K562 (cell line): ENCODE data around the gene LGI4. TPM values are rescaled to one million over a fixed set of nuclear protein-coding genes. Genes with fewer than 3 reads are reported as not detected.

Source experiments
- ADNP ChIP-seq: fragments of 200-800 bp; sonication (Bioruptor generic); IDR thresholded peaks from 2 replicates; pipeline ENCODE4 v1.6.1; 2016; ENCODE audit warnings: missing genetic modification characterization, missing compliant biosample characterization
- BCOR ChIP-seq: fragments of 450-650 bp; IDR thresholded peaks from 2 replicates; pipeline ENCODE4 v1.6.1; 2016
- CBX8 ChIP-seq: fragments of 200-600 bp; sonication (generic); IDR thresholded peaks from 2 replicates; pipeline ENCODE4 v1.6.1; 2012; ENCODE audit warnings: borderline replicate concordance, mixed run types, low read depth, mild to moderate bottlenecking, moderate library complexity, mixed read lengths, low read length, control low read depth, inconsistent platforms; ENCODE audit not compliant: poor library complexity, severe bottlenecking; ENCODE audit errors: extremely low read depth
- DMBX1 ChIP-seq: fragments of 250-450 bp; sonication (Bioruptor Pico); IDR thresholded peaks from 2 replicates; pipeline ENCODE4 v1.8.0; 2022; ENCODE audit warnings: inconsistent platforms, mild to moderate bottlenecking, moderate library complexity, borderline replicate concordance
- ILK ChIP-seq: fragments of 450-650 bp; IDR thresholded peaks from 2 replicates; pipeline ENCODE4 v1.6.1; 2016; ENCODE audit warnings: missing genetic modification characterization, low read depth, mild to moderate bottlenecking, missing compliant biosample characterization, moderate library complexity, borderline replicate concordance
- KLF16 ChIP-seq: IDR thresholded peaks from 2 replicates; pipeline ENCODE4 v1.6.1; 2016; ENCODE audit warnings: antibody characterized with exemption
- KLF6 ChIP-seq: fragments of 250-450 bp; sonication (Bioruptor Pico); IDR thresholded peaks from 2 replicates; pipeline ENCODE4 v1.4.0; 2020; ENCODE audit warnings: mild to moderate bottlenecking, moderate library complexity, borderline replicate concordance
- MYNN ChIP-seq, 2 experiments: sonication (generic); formaldehyde crosslinking in 1 of 2; IDR thresholded peaks; 2 replicates each; pipeline versions ENCODE4 v1.5.0 to v1.6.1; 2016 to 2020; ENCODE audit warnings: antibody characterized with exemption in 1 of 2, missing genetic modification reagents in 1 of 2
- POLR2G ChIP-seq: fragments of 200-400 bp; formaldehyde crosslinking; IDR thresholded peaks from 2 replicates; pipeline ENCODE4 v1.6.1; 2017; ENCODE audit warnings: low read depth, mild to moderate bottlenecking, antibody characterized with exemption, low read length, moderate library complexity
- RBFOX2 ChIP-seq: fragments of 200-400 bp; formaldehyde crosslinking; IDR thresholded peaks from 2 replicates; pipeline ENCODE4 v1.6.1; 2017; ENCODE audit warnings: low read depth, mild to moderate bottlenecking, low read length, moderate library complexity
- SRSF1 ChIP-seq: fragments of 200-400 bp; formaldehyde crosslinking; IDR thresholded peaks from 2 replicates; pipeline ENCODE4 v1.6.1; 2017; ENCODE audit warnings: mild to moderate bottlenecking, low read depth, low read length, moderate library complexity
- TAF9B ChIP-seq: fragments of 450-650 bp; IDR thresholded peaks from 2 replicates; pipeline ENCODE4 v1.6.1; 2018; ENCODE audit warnings: mild to moderate bottlenecking; ENCODE audit not compliant: partially characterized antibody
- ZKSCAN1 ChIP-seq: fragments of 150-350 bp; IDR thresholded peaks from 2 replicates; pipeline ENCODE4 v1.6.1; 2016; ENCODE audit warnings: low read depth, low read length
- ZNF507 ChIP-seq: conservative IDR thresholded peaks from 2 replicates; pipeline ENCODE4 v1.6.1; 2017; ENCODE audit warnings: missing genetic modification characterization, missing compliant biosample characterization
- ZNF766 ChIP-seq: fragments of 200-800 bp; sonication (Bioruptor generic); conservative IDR thresholded peaks from 2 replicates; pipeline ENCODE4 v1.6.1; 2016; ENCODE audit warnings: missing genetic modification characterization, missing compliant biosample characterization
- polyA plus RNA-seq, 8 experiments: library from polyadenylated mRNA; depleted of rRNA in 4 of 8; stranded (reverse) in 5 of 8; unstranded in 3 of 8; fragments of >200 nt; fragmentation: Nextera tagmentation in 2 of 8; fragmentation: Illumina TruSeq in 1 of 8; extraction: Ambion mirVana in 2 of 8; extraction: Trizol in 1 of 8; gene quantifications; 2 replicates each; pipeline versions ENCODE4 v1.2.1 to v1.2.3, GENCODE V29; 2011 to 2014; ENCODE audit warnings: inconsistent platforms in 1 of 8, missing spikeins in 1 of 8
- total RNA-seq, 7 experiments: library from RNA; depleted of rRNA in 6 of 7; stranded (reverse); fragments of >200 nt in 6 of 7; fragmentation: Illumina TruSeq in 2 of 7; extraction: Trizol in 2 of 7; gene quantifications; 2 replicates each; pipeline versions ENCODE4 v1.2.1 to v1.2.3, GENCODE V29; 2011 to 2021; ENCODE audit warnings: low replicate concordance in 1 of 7
- TF ChIP-seq, protein P1 (sequence below): fragments of 200-800 bp; sonication (Bioruptor generic); IDR thresholded peaks from 2 replicates; pipeline ENCODE4 v1.6.1; 2016; ENCODE audit warnings: missing genetic modification characterization, missing compliant biosample characterization
- TF ChIP-seq, protein P2 (sequence below), 3 experiments: fragments of 200-800 bp in 1 of 3; fragments of 250-450 bp in 1 of 3; fragments of 450-650 bp in 1 of 3; sonication (Bioruptor Pico) in 1 of 3; sonication (Bioruptor generic) in 1 of 3; formaldehyde crosslinking in 1 of 3; IDR thresholded peaks; 2 replicates each; pipeline versions ENCODE4 v1.6.1 to v1.8.0; 2016 to 2022; ENCODE audit warnings: mild to moderate bottlenecking in 2 of 3, missing genetic modification characterization in 2 of 3, missing compliant biosample characterization in 1 of 3, moderate library complexity in 1 of 3

LGI4 gene
- total and polyA plus RNA-seq, 9 of the 15 experiments (the other 6 are each of a cell fraction or from before 2014, with no cell fraction given): 0.14 to 0.30 (median 0.24) TPM; not detected in 4

DNA sequence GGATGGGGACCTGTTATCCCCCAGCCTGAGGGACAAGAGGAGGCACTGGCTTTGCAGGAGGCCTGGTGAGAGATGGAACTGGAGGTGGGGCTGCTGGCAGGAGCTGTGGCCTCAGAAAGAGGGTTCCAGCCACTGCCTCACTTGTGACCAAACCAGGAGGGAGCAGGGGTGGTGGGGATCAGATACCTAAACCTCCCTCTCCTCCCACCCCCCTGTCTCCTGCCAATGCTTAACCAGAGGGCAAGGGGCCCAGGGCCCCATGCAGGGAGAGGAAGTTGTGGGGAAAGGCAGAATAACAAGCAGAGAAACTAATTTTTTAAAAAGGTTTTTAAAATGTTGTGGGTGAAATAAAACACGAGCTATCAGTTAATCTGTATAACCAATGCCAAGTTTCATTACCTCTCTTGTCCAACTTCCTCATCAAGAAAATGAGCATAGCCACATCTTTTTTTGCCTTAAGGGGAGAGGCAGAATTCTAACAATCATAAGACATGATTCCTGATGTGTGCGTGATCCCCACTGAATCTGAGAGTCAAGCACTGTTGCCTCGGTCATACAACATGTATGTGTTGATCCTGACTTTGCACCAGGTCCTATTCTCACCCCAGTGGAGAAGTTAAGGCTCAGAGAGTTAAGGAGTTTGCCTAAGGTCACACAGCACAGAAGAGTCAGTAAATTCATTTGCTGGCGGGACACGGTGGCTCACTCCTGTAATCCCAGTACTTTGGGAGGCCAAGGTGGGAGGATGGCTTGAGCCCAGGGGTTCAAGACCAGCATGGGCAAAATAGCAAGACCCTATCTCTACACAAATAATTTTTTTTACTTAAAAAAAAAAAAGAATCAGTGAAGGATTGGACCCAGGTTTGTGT is 32.6 kb upstream of the LGI4 start (continued):
- TF ChIP-seq, protein P1, sequence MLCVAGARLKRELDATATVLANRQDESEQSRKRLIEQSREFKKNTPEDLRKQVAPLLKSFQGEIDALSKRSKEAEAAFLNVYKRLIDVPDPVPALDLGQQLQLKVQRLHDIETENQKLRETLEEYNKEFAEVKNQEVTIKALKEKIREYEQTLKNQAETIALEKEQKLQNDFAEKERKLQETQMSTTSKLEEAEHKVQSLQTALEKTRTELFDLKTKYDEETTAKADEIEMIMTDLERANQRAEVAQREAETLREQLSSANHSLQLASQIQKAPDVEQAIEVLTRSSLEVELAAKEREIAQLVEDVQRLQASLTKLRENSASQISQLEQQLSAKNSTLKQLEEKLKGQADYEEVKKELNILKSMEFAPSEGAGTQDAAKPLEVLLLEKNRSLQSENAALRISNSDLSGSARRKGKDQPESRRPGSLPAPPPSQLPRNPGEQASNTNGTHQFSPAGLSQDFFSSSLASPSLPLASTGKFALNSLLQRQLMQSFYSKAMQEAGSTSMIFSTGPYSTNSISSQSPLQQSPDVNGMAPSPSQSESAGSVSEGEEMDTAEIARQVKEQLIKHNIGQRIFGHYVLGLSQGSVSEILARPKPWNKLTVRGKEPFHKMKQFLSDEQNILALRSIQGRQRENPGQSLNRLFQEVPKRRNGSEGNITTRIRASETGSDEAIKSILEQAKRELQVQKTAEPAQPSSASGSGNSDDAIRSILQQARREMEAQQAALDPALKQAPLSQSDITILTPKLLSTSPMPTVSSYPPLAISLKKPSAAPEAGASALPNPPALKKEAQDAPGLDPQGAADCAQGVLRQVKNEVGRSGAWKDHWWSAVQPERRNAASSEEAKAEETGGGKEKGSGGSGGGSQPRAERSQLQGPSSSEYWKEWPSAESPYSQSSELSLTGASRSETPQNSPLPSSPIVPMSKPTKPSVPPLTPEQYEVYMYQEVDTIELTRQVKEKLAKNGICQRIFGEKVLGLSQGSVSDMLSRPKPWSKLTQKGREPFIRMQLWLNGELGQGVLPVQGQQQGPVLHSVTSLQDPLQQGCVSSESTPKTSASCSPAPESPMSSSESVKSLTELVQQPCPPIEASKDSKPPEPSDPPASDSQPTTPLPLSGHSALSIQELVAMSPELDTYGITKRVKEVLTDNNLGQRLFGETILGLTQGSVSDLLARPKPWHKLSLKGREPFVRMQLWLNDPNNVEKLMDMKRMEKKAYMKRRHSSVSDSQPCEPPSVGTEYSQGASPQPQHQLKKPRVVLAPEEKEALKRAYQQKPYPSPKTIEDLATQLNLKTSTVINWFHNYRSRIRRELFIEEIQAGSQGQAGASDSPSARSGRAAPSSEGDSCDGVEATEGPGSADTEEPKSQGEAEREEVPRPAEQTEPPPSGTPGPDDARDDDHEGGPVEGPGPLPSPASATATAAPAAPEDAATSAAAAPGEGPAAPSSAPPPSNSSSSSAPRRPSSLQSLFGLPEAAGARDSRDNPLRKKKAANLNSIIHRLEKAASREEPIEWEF: no peak
- TF ChIP-seq ZNF507 (tag): no peak
- no peak for TF ChIP-seq ZKSCAN1
- no peak for TF ChIP-seq ILK (tag)
- 0 out of 2 replicates have a peak, but pooled peaks have one; percentile 31 for TF ChIP-seq MYNN (IDR thresholded peaks at IDR 0.05)
- no peak for TF ChIP-seq MYNN (CRISPR knock-in tag; IDR thresholded peaks at IDR 0.05)
- TF ChIP-seq BCOR: peak; percentile 81
- 0 out of 2 replicates have a peak, but pooled peaks have one; percentile 22 for TF ChIP-seq POLR2G
- TF ChIP-seq CBX8: no peak
- TF ChIP-seq ZNF766 (CRISPR knock-in tag): 0 out of 2 replicates have a peak, but pooled peaks have one; percentile 41
- TF ChIP-seq, protein P2, sequence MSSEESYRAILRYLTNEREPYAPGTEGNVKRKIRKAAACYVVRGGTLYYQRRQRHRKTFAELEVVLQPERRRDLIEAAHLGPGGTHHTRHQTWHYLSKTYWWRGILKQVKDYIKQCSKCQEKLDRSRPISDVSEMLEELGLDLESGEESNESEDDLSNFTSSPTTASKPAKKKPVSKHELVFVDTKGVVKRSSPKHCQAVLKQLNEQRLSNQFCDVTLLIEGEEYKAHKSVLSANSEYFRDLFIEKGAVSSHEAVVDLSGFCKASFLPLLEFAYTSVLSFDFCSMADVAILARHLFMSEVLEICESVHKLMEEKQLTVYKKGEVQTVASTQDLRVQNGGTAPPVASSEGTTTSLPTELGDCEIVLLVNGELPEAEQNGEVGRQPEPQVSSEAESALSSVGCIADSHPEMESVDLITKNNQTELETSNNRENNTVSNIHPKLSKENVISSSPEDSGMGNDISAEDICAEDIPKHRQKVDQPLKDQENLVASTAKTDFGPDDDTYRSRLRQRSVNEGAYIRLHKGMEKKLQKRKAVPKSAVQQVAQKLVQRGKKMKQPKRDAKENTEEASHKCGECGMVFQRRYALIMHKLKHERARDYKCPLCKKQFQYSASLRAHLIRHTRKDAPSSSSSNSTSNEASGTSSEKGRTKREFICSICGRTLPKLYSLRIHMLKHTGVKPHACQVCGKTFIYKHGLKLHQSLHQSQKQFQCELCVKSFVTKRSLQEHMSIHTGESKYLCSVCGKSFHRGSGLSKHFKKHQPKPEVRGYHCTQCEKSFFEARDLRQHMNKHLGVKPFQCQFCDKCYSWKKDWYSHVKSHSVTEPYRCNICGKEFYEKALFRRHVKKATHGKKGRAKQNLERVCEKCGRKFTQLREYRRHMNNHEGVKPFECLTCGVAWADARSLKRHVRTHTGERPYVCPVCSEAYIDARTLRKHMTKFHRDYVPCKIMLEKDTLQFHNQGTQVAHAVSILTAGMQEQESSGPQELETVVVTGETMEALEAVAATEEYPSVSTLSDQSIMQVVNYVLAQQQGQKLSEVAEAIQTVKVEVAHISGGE (CRISPR knock-in tag; IDR thresholded peaks at IDR 0.05): peak in 1 of 3 experiments; percentile 53; a peak in 1 of 6 replicates
- TF ChIP-seq DMBX1 (CRISPR knock-in tag): 0 out of 2 replicates have a peak, but pooled peaks have one; percentile 13
- no peak for TF ChIP-seq KLF6 (CRISPR knock-in tag)
- no peak for TF ChIP-seq SRSF1
- TF ChIP-seq KLF16: no peak
- no peak for TF ChIP-seq TAF9B
- 0 out of 2 replicates have a peak, but pooled peaks have one; percentile 15 for TF ChIP-seq RBFOX2
- TF ChIP-seq ADNP (tag): 0 out of 2 replicates have a peak, but pooled peaks have one; percentile 39
